GM04504 (cell line): ENCODE results near the gene STX18.

Experiments
- DNase-seq: peaks from one replicate; pipeline ENCODE4 v3.0.0-alpha.2; 2012; ENCODE audit warnings: low read depth

STX18 gene

DNA sequence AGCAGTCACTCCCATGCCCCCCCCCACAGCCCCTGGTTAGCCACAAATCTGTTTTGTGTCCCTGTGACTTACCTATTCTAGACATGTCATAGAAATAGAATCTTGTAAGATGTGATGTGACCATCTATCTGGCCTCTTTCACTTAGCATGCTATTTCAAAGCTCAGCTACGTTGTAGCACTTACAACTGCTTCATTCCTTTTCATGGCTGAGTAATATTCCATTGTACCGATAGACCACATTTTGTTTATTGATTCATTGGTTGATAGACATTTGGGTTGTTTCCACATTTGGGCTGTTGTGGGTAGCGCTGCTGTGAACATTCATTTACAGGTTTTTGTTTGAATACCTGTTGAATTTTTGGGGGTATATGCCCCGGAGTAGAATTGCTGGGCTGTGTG, 143.4 kb downstream of the STX18 start:
- DNase-seq, result no peak

GRCh38 chr4:4397441-4397819, 144.4 kb downstream of the STX18 start:
- DNase-seq, result no peak

GRCh38 chr4:4396628-4397440, 145.0 kb downstream of the STX18 start:
- no peak for DNase-seq

DNA sequence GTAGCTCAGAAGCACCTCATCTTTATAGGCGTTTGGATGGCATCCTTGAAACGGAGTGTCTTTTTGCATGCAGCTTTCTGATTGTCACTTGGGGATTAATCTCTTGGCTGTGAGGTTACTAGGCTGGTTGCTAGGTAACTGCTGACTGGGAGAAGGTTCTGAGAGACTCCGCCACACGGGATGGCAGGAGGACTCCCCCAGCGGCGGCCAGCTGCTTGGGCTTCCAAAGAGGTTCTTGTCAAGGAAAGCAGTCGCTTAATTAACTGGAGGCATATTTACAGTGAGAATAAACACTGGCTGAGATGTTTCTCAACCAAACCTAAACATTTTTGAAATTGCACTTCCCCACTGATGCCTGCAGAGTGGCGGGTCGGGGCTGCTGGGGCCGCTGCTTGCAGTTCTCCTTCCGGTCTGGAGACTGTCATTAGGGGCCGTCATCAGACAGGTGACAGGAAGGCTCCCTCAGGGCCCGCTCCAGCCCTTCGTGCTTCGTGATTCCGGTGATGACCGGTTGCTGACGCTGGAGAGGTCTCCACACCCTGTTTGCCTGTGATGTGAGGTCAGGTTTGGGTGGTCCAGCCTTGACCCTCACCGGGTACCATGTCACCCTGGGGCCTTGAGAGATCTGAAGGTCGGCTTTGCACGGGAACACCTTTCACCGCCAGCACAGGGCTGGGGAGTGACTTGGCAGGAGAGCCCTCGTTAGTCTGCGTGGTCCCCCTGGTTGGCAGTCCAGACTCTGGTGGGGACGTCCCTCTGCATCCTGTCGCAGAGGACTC, 145.8 kb downstream of the STX18 start:
- DNase-seq, result no peak

GRCh38 chr4:4395371-4395770, 146.5 kb downstream of the STX18 start:
- no peak for DNase-seq

DNA sequence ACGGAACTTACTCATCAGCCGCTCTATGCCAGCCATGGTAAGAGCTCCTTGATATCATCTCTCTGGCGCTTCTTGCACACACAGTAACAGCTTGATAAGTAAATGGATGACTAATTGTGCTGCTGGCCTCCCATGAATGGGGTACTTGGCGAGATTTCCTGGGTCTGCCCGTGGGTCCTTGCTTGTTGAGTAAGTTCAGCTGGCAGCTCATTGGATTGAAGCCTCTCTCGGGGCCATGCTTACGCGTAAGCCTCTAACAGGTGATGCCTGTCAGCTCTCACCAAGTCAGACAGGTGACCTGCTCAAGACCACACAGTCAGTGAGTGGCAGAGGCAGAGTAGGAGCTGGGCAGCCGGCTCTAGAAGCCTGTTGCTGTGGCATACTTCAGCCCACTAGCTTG, 147.2 kb downstream of the STX18 start:
- DNase-seq, result no peak

GRCh38 chr4:4392501-4393183, 149.2 kb downstream of the STX18 start:
- DNase-seq, result no peak

DNA sequence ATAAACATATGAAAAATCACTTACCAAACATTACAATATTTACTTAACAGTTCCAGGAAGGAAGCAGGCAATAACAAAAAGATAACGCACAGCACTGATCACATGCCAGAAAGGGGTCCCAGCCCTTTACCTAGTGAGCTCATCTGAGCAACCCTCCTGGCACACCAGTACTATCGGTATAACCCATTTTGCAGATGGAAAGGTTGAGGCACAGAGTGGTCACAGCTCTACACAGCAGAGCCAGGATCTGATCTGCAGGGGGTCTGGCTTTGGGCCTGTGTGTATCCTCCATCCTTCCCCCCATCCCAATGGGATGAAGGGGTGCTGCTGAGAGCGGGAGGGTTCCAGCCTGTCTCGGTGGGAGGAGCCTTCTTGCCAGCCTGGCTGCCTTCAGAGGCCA, 150.0 kb downstream of the STX18 start:
- DNase-seq, result no peak

GRCh38 chr4:4390515-4391240, 151.2 kb downstream of the STX18 start:
- DNase-seq, result no peak

GRCh38 chr4:4390046-4390445, 151.8 kb downstream of the STX18 start:
- no peak for DNase-seq

- no peak for DNase-seq
These were observed 152.8 kb downstream of the STX18 start for GRCh38 chr4:4388836-4389575.

DNA sequence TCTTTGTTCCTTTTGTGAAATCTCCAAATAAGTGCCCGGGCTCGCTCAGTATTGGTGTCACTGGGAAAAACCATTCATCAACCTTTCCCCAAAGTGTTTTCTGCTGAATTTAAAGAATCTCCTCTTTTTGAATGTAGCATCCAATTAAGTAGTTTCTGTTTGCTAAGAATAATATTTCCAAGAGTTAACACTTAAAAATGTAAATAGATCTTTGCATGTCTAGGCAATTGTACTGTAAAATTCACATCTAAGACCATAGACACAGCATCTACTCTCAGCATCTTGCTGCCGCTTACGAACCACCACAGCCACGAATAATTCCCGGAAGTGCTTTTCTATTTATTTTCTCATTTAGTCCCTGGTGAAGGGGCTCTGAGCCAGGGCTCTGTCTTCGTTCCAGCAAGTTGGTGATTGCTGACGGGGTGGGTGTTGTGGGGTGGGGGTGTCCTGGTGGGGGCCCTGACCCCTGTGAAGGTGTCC, 153.5 kb downstream of the STX18 start:
- DNase-seq, result no peak

- DNase-seq, result no peak
These were observed 154.1 kb downstream of the STX18 start for GRCh38 chr4:4387531-4388310.

DNA sequence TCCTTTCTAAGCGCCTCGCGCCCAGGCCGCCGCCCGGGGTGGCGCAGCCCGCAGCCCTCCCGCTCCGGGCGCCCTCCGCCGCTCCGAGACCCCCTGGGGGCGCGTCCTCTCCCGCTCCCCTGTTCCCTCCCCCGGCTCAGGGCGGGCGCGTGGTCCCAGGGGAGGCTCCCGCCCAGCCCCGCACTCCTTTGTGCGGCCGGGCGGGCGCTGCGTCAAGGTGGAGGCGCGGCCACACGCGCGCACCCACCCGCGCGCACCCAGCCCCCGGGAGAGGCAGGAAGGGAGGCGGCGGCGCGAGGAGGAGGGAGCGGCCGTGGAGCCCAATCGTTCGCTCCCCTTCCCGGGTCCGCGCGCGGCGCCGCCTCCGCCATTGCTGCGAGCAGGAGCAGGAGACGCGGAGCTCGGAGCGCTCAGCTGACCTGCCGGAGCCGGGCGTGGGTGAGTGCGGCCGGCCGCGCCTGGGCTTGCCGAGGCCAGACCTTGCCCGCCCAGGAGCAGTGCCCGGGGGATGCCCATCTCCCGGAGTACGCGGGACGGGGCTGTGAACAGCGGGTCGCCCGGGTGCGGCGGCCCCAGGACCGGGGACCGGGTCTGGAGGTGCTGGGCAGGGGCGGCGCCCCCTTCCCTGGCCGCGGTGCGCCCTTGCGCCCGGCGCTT, 155.0 kb downstream of the STX18 start, which contains the start of gene NSG1:
NSG1 (plus strand) TSS at position 367 of the 657 bp plus-strand sequence. CDS start 528 bp downstream, outside the sequence.
- DNase-seq, result no peak

GRCh38 chr4:4386296-4386735, 155.5 kb downstream of the STX18 start:
- DNase-seq, result no peak

DNA sequence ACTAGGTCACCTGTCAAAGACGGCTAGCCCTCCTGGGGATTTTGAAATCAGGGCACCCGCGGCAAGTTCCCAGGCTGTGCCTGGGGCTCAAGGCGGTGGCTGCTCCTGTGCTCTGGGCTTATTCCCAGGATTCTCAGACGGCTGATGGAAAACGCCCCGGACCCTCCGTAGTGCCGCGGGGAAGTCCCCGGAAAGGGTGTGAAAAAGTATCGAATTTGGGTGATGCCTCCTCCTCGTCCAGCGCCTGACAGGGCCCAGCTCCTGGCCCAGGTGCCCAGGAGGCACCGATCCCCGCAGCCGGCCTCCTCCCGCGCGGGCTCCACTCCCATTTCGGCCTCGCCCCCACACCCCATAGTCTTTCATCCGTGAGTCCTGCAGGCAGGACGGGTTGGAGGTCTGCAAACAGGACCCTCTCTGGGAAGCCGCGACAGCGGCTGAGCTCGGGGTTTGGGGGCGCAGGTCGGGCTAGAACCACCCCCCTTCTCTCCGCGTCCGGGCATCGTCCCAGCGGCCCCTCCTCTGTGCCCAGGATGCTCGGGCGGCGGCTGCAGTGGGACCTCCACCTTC, 156.0 kb downstream of the STX18 start:
- no peak for DNase-seq

DNA sequence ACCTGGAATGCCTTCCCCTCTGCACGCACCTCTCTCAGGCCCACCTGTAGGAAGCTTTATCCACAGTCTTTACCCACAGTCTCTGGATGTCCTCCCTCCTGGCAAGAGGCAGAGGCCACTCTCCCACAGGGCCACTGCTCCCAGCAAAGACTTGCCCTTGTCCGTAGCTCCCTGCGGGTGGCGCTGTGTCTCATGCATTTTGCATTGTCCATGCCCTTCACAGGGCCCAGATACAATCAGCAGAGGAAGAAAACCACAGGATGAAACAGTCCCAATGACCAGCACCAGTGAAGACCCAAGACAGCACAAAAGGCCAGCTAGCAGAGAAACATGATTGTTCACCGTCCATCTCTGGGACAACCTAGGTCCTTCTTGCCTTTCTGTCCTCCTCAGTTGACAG, 157.0 kb downstream of the STX18 start:
- no peak for DNase-seq

- no peak for DNase-seq
These were observed 158.8 kb downstream of the STX18 start for GRCh38 chr4:4383085-4383484.

DNA sequence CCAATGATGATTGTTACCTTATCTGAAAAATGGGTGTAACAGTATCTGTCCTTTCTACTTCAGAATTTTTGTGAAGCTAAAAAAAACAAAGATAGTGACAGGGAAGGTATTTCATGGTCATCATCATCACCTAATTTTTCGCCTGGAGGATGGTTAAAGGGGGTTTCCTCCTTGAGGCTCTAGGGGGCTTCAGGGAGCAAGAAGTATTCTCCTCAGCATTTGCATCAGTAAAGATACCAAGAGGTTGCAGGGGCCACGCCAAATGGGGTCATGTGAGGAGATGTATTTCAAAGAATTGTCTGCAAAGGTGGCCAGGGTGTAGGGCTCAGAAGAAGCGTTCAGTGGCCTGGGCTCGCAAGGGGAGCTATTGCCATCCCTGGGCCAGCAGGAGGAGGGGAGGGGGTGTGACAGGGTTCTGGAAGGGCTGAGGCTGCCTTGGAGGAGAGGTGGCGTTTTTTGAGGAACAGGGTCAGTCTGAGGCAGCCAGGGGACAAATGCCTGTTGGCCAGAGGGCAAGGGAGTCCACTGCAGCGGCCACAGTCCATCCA, 162.2 kb downstream of the STX18 start:
- no peak for DNase-seq
